WERI-Rb-1 (cell line): ENCODE data around the gene TNC.

Source experiments
- DNase-seq: peaks from one replicate; pipeline ENCODE4 v3.0.0-alpha.2; 2020
- H3K27ac ChIP-seq: fragments of 250-450 bp; sonication (Bioruptor Pico); 2 replicates; pipeline ENCODE4 v1.5.1; 2020; ENCODE audit warnings: mild to moderate bottlenecking, moderate library complexity
- H3K27me3 ChIP-seq: fragments of 250-450 bp; sonication (Bioruptor Pico); 2 replicates; pipeline ENCODE4 v1.5.1; 2021; ENCODE audit warnings: mild to moderate bottlenecking, low read depth, moderate library complexity; ENCODE audit not compliant: insufficient read depth, severe bottlenecking
- H3K36me3 ChIP-seq: fragments of 250-450 bp; sonication (Bioruptor Pico); 2 replicates; pipeline ENCODE4 v1.5.1; 2020; ENCODE audit warnings: mild to moderate bottlenecking, moderate library complexity
- H3K4me3 ChIP-seq: 2 replicates; pipeline ENCODE4 v1.5.1; 2011; ENCODE audit warnings: low read depth, mild to moderate bottlenecking, control low read depth, low read length
- H3K9me3 ChIP-seq: fragments of 250-450 bp; sonication (Bioruptor Pico); 2 replicates; pipeline ENCODE4 v1.5.1; 2021; ENCODE audit warnings: mild to moderate bottlenecking, moderate library complexity; ENCODE audit not compliant: severe bottlenecking
- TF ChIP-seq, protein P1 (sequence below): IDR thresholded peaks from 2 replicates; pipeline ENCODE4 v1.5.1; 2011; ENCODE audit warnings: low read depth, mild to moderate bottlenecking, control low read depth, inconsistent platforms, low read length

Gene TNC

DNA sequence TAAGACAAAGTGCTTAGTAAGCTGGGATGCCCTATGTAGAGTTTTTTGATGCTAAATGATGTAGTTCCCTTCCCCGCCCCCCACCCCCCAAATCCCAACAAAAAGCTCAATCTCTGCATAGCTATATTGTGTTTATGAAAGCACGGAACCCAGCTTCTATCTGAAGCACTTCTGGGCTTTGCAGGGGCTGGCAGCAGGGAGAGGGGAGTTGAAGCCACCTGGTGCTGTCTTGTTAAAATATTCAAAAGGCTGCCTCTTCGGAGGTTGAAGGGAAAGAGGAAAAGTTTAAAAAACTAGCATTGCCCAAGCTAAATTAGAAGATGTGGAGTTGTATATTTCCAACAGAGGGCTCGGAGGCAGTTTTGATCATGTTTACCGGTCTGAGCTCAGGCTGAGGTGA is 5.0 kb upstream of the TNC start:
- Histone ChIP-seq H3K27me3 (no peaks in the 10 kb centered on the region), H3K4me3 (no peak overlapping the region), H3K36me3 (no peaks in the 10 kb centered on the region), H3K27ac (no peak overlapping the region), H3K9me3 (peaks cover 11% of the 10 kb centered on the region)
- no peak for DNase-seq
- TF ChIP-seq, protein P1, sequence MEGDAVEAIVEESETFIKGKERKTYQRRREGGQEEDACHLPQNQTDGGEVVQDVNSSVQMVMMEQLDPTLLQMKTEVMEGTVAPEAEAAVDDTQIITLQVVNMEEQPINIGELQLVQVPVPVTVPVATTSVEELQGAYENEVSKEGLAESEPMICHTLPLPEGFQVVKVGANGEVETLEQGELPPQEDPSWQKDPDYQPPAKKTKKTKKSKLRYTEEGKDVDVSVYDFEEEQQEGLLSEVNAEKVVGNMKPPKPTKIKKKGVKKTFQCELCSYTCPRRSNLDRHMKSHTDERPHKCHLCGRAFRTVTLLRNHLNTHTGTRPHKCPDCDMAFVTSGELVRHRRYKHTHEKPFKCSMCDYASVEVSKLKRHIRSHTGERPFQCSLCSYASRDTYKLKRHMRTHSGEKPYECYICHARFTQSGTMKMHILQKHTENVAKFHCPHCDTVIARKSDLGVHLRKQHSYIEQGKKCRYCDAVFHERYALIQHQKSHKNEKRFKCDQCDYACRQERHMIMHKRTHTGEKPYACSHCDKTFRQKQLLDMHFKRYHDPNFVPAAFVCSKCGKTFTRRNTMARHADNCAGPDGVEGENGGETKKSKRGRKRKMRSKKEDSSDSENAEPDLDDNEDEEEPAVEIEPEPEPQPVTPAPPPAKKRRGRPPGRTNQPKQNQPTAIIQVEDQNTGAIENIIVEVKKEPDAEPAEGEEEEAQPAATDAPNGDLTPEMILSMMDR = no peak

DNA sequence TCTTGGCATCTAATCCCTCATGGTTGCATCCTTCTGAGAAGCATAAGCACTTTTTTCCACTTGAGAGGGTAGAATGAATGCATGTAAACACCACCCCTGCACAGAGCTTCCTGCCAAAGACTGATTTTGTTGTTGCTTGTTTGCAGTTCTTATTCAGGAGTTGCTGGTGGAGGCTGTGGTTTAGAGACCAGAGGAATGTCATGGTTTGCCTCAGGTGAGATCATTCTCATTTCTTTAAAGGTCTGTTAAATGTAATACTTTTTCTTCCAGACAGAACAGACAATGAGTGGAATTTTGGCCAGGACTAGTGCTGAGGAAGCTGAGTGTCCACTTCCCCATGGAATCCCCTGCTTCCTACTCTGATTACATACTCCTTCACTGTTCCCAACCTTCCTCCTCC is 3.2 kb upstream of the TNC start:
- H3K4me3 ChIP-seq = no peak overlapping the region
- TF ChIP-seq, protein P1 = no peak
- no peak for DNase-seq

DNA sequence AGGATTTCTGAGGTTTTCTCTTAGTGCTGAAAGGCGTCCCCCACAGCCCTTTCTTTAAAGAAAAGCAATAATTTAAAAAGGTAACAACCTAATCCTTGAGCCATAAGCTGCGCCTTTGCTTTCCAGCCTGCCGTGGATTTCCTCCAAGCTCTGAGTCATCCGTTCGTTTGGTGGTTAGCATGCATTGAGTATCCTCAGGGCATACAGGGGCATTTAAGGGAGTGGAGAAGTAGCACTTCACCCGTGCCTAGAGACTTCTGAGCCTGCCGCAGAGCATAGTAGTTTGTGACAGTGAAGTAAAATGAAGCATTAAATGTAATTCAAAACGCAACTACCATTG is 892 bp upstream of the TNC start:
- H3K36me3 ChIP-seq = no peaks in the 10 kb centered on the region
- TF ChIP-seq, protein P1 = no peak
- H3K27me3 ChIP-seq = no peaks in the 10 kb centered on the region
- H3K9me3 ChIP-seq = no peaks in the 10 kb centered on the region
- peak; percentile 90 for DNase-seq
- H3K27ac ChIP-seq = peak overlapping the region; percentile 90
- peak overlapping the region; percentile 68 for H3K4me3 ChIP-seq

More for the DNA sequence above, 3.2 kb upstream of the TNC start:
- Histone ChIP-seq H3K9me3 (peaks cover 11% of the 10 kb centered on the region), H3K27me3 (no peaks in the 10 kb centered on the region), H3K36me3 (no peaks in the 10 kb centered on the region), H3K27ac (no peak overlapping the region)

DNA sequence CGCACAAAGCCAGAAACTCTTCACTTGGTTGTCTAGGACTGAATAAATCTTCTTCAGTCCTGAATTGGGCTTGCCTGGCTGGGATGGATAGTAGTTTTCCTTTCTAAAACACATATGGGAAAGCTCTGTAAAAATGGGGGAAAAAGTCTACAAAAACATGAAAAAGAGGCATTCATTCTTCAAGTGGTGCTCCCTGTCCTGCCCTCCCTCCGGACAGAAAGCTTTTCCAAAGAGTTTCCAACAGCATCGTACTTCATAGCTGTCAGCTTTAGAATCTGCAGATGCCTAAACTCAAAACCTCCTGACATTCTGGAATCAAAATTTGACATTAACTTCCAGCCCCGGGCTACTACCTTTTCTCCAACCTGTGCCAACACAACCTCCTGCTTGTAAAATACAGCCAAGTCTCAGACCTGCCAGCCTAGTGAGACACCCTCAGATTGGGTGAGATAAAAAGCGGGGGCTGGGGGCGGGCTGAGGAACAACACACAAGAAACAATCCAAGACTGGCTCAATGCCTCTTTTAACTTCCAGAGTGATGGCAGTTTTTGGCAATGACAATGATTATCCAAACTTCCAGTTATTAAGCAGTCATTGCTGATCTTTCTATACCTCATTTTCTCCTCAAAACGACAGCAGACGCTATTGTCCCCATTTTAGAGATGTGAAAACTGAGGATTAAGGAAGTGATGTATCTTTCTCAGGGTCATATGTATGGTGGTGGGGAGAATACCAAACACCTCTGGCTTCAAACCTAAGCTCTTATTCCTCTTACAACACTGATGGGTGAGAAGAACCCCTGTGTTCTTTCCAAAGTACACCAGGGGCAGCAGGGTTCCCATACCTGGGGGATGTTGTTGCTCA is 1.3 kb downstream of the TNC start:
- no peak overlapping the region for H3K4me3 ChIP-seq
- DNase-seq = no peak

DNA sequence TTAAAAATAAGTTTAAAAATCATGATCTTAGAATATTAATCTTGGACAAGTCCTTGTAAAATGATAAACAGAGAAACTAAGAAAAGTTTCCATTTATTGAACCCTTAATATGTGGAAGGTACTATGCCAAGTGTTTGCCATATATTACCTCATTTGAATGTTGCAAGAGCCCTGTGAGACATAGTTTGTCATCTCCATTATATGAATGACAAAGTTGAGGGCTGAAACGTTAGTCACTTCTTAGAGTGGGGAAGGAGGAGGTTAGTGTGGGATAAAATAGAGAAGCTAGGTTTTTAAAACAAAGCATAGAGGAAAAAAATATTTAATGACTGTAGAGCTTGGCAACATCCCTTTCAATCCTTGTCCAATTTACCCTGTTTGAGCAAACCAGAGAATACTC is 2.0 kb downstream of the TNC start:
- H3K27me3 ChIP-seq = no peaks in the 10 kb centered on the region
- no peak overlapping the region for H3K27ac ChIP-seq
- no peak for DNase-seq
- no peak overlapping the region for H3K4me3 ChIP-seq
- H3K36me3 ChIP-seq = no peaks in the 10 kb centered on the region; the same call in 1 of the 2 replicates
- TF ChIP-seq, protein P1 = no peak
- no peaks in the 10 kb centered on the region for H3K9me3 ChIP-seq

More for the DNA sequence above, 1.3 kb downstream of the TNC start:
- no peak overlapping the region for H3K27ac ChIP-seq
- H3K27me3 ChIP-seq = no peaks in the 10 kb centered on the region
- H3K36me3 ChIP-seq = no peaks in the 10 kb centered on the region; the same call in 1 of the 2 replicates
- no peaks in the 10 kb centered on the region for H3K9me3 ChIP-seq
- TF ChIP-seq, protein P1 = no peak
